C1 segment of cervical spinal cord (tissue), 14 donors: ENCODE data around the gene FRRS1L.

Source experiments
- DNase-seq, 14 donors: peaks; one replicate each; lab custom pipeline; 2025; lab: John Stamatoyannopoulos, UW

FRRS1L gene

DNA sequence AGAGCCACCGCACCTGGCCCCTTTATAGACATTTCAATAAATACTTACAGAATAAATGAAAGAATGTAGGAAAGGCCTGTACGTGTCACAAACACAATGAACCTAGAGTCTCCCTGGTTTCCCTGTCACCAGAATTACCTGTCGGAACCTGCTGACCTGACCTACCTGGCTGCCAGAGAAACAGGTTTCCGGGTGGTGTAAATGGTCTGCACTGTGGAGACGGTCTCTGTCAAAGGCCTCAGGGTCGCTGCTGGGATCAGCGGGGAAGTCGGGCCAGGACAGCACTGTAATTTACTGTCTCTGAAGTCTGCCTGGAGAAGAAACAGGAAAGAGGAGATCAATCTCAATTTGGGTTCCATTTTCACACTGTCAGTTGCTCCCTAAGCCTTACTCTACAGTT, 9.3 kb upstream of the FRRS1L start:
- no peak for DNase-seq

DNA sequence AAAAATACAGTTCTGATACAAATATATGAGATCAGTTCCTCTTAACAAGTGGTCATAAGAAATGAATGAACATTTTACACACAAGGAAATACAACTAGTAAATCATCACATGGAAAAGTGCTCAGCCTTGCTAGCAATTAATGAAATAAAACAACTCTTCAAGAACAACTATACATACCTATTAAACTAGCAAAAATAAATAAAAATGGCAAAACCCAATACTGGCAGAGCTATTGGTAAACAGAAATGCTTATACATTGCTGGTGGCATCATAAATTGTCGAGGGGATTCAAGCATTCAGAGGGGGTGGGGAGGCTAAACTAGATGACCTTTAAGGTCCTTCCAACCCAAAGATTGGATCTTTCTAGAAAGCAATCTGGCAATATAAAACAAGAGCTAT, 5.9 kb upstream of the FRRS1L start:
- DNase-seq = no peak

DNA sequence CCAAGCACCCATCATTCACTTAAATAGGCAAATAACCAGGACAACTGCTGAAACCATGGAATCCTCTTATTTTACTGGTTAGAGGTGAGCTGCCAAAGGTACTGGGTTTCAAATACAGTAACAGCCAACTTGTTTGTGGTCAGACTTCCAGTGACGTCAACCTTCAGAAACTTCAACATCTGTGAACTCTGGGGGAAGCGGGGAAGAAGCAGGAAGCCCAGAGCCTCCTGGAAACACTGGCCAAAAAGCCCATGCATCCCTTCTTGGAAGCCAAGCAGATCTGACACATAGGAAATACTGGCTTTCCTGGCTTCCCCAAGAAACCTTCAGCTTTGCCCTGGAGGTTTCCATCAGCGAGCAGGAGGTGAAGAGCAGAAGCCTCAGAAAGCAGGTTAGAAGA, 4.9 kb upstream of the FRRS1L start:
- DNase-seq = no peak

DNA sequence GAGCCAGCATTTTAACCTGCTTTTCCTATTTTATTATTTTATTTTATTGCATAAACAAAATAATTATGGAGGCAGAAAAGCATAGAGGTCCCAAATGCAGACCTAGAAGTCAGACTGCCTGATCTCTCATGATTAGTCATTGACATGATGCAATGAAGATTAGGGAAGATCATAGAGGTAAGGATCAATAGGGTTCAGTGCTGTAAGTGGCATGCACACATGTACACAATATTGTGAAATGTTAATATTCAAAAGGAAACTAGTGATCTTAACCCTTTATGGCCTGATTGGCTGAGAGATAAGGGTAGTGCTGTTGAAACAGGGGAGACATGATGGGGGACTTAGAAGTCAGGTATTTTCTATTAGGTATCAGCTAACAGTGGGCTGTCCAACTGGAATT, 1.1 kb upstream of the FRRS1L start:
- DNase-seq = no peak

DNA sequence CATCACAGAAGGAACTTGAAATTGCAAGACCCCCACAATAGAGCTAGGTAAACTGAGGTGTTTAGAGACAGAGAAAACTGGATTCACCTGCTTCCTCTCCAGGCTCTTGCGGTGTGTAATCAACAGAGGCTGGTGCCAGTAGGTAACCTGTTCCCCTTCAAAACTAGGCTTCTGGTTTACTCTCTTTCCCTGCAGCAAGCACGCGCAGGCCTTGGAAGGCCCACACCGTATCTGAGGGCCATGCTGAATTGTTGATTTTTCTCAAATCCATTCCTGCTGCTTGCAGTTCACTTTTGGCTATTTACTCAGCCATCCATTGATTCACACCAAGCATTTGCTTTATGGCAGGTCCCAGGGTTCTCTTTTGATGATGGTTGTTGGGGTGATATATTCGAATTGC, 667 bp upstream of the FRRS1L start:
- peak in 1 of 14 donors; percentile 62 for DNase-seq

DNA sequence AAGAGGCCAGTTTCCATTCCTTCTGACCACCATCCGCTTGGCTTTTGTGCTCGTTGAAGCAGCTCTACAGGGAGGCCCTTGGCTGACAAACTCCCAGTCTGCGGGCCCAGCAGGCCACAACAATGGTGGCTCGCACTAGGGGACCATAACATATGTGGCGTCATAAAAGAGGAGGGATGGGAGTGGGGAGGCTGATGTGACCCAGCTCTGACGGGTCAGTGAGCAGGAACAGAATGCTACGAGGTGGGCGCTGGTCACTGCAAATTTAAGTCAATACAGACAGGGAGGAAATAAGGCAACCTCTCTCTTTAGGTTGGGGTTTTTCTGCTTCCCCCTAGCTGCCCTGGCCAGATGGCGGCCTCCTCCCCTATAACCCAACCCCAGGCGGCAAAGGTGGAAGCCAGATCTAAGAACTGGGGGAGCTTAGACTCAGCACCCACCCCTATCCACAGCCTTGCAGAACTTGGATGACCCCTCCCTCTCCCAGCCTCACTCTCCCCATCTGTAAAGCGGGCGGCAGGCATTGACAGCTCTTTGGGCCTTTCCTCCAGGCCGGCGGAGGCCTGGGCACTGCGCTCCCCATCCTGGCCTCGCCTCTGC, 778 bp downstream of the FRRS1L start:
- DNase-seq = peak in 3 of 14 donors; percentile 2 to 61 (median 3)

DNA sequence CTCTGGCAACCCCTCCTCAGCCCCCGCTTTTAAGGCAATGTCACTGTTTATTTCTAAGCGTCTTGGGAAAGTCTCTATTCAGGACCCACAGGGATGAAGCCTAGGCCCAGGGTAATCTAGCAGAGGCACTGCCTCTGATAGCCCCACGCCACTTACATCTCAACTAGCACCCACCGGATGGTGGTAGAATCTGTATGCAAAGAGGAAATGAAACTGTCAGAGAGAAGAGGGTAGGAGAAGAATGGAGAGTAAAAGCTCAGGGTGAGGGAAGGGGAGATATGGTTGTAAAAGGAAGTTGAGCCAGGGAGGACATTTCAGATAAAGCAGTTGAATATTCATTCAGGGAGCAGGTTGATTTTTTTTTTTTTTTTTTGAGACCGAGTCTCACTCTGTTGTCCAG, 3.0 kb downstream of the FRRS1L start:
- DNase-seq = no peak

DNA sequence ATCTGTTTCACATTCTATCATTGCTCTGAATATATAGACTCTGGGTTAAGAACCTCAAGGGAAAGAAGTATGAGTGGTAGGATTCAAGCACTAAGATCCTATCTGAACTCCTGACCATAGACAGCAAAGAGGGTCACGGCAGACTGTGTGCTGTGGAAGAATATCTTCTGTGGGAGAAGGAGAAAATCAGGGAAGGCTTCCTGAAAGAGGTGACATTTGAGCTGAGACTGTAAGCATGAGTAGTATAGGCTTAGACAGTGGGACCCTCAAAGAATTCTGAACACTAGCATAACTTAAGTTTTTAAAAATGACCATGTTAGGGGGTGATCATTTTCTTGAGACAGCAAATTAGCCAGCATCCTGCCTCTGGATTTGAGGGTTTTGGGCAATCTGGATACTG, 3.9 kb downstream of the FRRS1L start:
- DNase-seq = no peak

DNA sequence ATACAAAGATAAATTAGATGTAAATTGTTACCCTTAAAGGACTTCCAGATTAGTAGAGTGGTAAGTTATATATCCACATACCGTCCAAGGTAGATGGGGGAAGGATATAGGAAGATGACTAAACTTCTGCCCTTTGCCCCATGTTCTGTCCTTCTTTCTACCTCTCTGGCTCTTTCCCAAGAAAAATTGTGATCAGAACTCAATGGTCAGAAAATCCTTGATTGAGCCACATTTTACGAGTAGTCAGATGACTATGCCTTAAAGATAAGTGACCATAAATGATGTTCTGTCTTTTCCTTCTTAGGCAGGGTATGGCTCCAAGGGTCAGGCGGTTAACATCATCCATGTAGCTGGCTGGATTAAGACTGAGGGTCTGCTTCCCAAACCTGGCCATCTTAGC, 4.4 kb downstream of the FRRS1L start:
- DNase-seq = no peak

DNA sequence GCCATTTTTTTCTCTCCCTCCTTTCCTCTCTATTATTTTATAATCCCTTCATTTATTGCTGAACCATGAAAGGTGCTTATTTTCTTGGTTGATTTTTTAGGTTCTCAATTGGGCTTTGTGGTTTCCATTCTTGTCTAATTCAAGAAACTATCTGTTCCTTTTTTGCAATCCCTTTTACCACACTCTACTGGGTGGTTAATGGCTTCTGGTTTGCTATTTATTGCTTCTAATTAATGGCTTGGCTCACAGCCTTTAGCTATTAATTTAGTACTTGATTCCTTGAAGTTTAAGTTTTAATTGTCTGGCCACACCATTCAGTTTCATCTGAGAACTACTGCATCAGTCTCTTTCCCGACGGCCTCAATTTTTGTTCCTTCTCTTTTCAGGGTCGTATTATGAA, 5.6 kb downstream of the FRRS1L start:
- DNase-seq = no peak

DNA sequence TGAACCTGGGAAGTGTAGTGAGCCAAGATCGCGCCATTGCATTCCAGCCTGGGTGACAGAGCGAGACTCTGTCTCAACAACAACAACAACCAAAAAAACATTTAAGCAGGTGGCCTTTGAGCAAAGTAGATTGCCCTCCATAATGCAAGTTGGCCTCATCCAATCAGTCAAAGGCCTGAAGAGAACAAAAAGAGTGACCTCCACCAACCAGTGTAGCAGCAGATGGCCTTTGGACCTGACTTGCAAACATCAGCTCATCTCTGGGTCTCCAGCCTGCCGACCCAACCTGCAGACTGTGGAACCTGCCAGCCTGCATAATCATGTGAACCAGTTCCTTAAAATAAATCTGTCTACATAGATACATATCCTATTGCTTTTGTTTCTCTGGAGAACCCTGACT, 7.5 kb downstream of the FRRS1L start:
- DNase-seq = no peak

DNA sequence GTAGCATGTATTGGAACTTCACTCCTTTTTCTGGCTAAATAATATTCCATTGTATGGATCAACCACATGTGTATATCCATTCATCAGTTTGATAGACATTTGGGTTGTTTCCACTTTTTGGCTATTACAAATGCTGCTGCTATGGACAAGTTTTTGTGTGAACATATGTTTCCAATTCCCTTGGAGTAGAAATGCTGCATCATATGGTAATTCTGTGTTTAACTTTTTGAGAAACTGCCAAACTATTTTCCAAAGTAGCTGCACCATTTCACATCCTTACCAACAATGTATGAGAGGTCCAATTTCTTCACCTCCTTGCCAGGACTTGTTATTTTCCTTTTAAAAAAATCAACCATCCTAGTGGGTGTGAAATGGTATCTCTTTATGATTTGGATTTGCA, 8.4 kb downstream of the FRRS1L start:
- no peak for DNase-seq

DNA sequence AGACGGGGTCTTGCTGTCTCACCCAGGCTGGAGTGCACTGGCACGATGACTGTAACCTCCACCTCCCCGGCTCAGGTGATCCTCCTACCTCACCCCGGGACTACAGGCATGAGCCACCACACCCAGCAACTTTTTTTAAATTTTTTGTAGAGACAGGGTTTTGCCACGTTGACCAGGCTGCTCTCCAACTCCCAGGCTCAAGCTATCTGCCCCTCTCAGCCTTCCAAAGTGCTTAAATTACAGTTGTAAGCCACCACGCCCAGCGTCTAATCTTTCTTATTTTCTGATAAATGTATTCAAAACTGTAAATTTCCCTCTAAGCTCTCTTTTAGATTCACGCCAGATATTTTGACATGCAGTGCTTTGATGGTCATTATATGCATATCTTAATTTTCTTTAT, 10.3 kb downstream of the FRRS1L start:
- no peak for DNase-seq

DNA sequence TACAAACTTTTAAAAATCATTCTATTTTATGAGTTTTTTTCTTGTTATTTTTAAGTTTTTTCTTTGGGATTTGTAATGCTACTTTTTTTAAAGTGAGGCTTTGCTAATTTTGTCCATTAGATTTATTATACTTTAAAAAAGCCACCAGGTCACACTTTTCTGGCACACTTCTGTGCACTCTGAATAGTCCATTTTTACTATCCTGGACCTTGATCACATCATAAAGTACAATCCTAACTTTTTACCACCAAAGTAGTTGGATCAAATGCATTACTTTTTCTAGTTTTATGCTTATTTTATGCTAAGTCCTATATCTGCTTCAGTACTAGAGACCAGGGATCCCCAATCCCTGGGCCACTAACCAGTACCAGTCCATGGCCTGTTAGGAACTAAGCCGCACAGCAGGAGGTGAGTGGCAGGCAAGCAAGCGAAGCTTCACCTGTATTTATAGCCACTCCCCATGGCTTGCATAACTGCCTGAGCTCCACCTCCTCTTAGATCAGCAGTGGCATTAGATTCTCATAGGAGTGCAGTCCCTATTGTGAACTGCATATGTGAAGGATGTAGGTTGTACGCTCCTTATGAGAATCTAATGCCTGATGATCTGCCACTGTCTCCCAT, 16.0 kb downstream of the FRRS1L start:
- no peak for DNase-seq

DNA sequence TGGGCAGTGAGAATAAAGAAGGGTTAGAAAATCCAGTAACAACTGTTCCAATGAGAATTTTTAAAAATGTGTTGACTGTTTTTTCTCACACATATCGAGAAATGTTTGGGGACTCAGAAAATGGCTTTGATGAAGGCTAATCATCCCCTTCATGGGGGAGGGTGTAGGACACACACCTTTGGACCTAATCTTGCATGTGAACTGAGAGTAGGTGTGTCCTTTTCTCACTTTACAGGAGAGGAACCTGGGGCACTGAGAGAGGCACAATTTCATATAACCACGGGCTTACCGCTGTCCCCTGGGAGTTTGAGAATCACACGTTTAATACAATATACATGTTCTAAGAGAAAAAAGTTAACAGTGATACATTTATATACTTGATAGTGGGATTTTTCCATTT, 17.3 kb downstream of the FRRS1L start:
- no peak for DNase-seq

DNA sequence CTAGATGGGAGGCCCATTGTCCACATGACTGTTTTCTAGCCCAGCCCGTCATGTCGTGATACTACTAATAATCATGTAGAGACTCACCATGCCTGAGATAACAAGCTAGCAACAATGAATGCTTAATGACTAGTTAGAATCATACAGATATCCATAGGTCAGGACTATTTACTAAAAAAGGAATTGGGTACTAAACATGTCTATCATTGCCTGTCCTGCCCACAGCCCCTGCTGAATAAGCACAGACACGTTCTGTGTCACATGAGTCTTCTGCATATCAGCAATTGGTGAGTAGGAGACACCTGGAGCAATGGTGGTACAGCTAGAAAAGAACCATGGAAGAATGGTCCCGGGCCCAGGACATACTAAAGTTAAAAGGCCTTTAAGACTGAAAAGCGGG, 18.0 kb downstream of the FRRS1L start:
- DNase-seq = no peak

DNA sequence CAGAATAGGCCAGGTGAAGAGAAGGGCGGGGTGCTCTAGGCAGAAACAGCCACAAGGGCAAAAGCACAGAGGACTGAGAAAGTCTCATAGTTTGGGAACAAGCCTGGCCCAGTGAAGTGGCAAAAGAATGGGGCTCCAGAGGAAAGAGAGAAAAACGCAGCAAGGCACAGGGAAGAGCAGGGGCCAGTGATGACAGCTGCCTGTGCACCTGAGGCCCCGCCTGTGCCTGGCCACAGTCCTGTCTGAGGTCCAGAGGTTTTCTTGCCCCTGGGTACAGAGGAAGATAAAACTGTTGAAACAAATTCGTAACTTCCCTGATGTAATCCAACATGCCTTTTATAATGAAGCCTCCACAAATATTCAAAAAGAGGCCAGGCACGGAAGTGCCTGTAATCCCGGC, 22.0 kb downstream of the FRRS1L start:
- no peak for DNase-seq

DNA sequence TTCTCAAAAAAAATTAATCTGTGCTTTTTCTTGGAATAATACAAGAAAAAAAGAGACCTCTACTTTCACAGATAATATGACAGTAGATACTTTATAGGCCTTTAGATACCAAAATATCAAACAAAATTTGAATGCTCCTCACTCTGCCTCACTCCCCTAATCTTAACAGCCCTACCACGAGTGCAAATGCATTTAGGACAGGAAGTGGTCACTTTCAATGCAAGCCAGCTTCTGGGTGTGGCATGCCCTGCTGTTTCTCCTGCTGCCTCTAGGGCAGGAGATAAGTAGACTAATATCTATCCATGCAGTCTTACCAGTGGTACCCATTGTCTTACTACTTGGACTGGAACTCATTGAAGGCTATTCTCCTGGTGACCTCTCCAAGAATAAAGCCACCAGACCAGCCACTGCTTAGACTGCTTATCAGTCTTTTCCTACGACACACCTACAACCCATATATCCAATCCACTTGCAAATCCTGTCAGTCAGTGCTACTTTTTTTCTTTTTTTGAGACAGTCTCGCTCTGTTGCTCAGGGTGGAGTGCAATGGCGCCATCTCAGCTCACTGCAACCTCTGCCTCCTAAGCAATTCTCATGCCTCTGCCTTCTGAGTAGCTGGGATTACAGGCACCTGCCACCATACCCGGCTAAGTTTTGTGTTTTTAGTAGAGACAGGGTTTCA, 23.0 kb downstream of the FRRS1L start:
- DNase-seq = no peak

DNA sequence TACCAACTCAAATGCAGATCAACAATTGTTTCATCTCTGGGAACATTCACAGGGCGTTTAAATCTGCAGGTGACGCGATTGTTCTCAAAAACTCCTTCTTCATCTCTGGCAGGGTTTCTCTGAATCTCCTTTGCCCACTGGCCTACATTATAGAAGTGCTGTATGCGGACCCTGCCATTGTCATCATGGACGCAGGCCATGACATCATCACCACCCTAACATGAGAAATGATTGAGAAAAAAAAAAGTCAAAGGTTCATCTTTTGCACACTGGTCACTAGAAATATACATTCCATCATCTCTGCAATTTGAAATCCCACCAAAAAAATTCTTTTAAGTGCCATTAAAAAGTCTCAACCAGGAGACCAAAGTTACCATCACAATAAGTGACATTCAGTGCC, 25.7 kb downstream of the FRRS1L start:
- DNase-seq = no peak

DNA sequence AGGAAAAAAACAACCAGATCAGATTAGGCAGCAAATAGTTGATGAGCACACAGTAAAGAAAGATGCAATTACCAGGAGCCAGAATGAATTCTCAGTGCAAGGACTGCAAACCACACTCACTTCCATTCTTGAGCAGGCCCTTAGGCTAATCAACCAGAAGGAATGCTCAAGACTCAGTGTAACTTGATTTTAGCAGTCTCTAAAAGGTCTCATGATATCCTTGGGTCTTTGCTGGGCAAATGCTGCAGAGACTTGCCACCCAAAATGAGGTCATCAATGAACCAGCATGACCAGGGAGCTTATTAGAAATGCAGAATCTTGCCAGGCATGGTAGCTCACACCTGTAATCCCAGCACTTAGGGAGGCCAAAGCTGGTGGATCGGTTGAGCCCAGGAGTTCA, 27.2 kb downstream of the FRRS1L start:
- no peak for DNase-seq

DNA sequence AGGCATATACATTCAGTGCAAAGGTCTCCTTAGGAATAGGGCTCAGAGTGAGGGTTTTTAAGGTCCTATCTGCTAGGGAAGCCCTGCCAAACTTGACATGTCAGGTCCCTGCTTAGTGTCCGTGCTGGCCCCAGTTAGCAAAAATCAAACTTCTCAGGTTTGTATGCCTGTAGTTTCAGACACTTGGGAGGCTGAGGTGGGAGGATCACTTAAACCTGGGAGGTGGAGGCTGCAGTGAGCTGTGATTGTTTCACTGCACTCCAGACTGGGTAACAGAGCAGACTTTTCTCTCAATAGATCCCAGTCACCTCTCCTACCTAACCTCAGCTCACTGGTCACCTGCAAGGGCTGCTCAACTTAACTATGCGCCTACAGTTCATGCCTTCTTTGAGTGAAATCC, 28.6 kb downstream of the FRRS1L start:
- no peak for DNase-seq

DNA sequence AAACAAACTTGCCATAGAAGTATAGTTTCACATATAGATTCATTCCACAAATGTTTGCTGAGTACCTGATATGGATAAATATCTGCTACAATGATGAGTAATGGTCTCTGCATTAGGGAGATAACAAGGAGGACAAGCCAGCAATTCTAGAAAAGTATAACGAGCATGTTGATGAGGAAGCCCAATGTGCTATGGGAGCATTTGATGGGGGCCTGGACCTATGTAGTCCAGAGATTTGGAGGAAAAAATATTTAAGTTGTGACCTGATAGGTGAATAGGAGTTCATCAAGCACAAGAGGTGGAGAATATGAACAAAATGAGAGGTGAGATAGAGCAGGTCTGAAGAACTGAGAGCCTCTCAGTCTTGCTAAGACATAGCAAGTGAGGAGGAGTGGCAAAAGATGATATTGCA, 32.9 kb downstream of the FRRS1L start:
- no peak for DNase-seq

DNA sequence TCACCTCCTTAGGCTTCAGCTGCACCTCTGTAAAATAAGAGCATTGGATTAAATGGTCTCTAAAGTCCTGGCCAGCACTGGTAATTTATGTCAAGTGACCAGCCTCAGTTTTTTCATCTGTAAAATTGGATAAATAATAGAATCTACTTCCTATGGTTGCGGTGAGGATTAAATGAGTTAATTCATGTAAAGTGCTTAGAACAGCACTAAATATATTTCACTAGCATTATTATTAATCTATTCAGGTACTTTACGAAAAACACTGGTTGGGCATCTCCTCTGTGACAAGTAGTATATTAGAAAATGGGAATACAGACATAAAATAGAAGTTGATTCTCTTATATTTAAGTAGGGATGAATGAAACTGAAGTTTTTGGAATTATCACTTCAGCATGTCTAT, 33.5 kb downstream of the FRRS1L start:
- no peak for DNase-seq
